Body of pancreas (tissue), 4 donors: ENCODE measurements around the gene WDR93.

Experiments used
- CTCF ChIP-seq, 7 experiments: fragments of 450-650 bp in 4 of 7; fragments of 200-600 bp in 3 of 7; sonication (generic) in 3 of 7; IDR thresholded peaks; one replicate each; pipeline ENCODE4 v1.5.1; 2016 to 2019; ENCODE audit warnings: antibody characterized with exemption in 7 of 7
- POLR2A ChIP-seq, 3 donors: fragments of 450-650 bp; IDR thresholded peaks; one replicate each; pipeline ENCODE4 v1.6.1; 2016; ENCODE audit warnings: antibody characterized with exemption in 3 of 3, mild to moderate bottlenecking in 2 of 3

GRCh38 chr15:89767411-89767915 is 76.9 kb downstream of the WDR93 start:
- TF ChIP-seq CTCF (IDR thresholded peaks at IDR 0.05) (peak in 4 of 7 experiments; percentile 20 to 43 (median 32)), POLR2A (IDR thresholded peaks at IDR 0.05) (no peak)
